Measurements from ENCODE around the gene EVC2.

EVC2 gene

GRCh38 chr4:5742968-5743367 lies 34.6 kb upstream of the EVC2 start:
- no peak overlapping the region for H2BK5ac ChIP-seq (ENCODE audit: low read length)
- no peak overlapping the region for H2BK15ac ChIP-seq (ENCODE audit: low read length)
- H4K8ac ChIP-seq (ENCODE audit: low read depth, low read length), result no peak overlapping the region
- H4K91ac ChIP-seq (ENCODE audit: low read depth, low read length, poor library complexity), result no peak overlapping the region
- no peaks in the 10 kb centered on the region for H3K27me3 ChIP-seq (ENCODE audit: control insufficient read depth in 3 of 3, insufficient read depth in 3 of 3, low read depth in 1 of 3, low read length in 3 of 3)
- H3K14ac ChIP-seq (ENCODE audit: low read length), result no peak overlapping the region
- no peaks in the 10 kb centered on the region for H3K79me1 ChIP-seq (ENCODE audit: low read depth, low read length)
- no peak overlapping the region for H2BK12ac ChIP-seq (ENCODE audit: low read length)
- H3K23ac ChIP-seq (ENCODE audit: low read depth, low read length, poor library complexity), result no peak overlapping the region
- H2AFZ ChIP-seq (ENCODE audit: low read length), result no peak overlapping the region
- H2BK120ac ChIP-seq (ENCODE audit: low read depth, low read length), result no peak overlapping the region
- no peak overlapping the region for H3K4ac ChIP-seq (ENCODE audit: low read length)
- H3K9me3 ChIP-seq (replicated peaks in 1 of 2; ENCODE audit: control insufficient read depth in 2 of 2, insufficient read depth in 1 of 2, low read depth in 1 of 2, low read length in 2 of 2), result peaks cover 5 to 15% of the 10 kb centered on the region in 2 donors
- no peak overlapping the region for H3K27ac ChIP-seq (replicated peaks; ENCODE audit: low read length)
- H3K9ac ChIP-seq (ENCODE audit: low read depth, low read length, poor library complexity), result no peak overlapping the region
- H2AK5ac ChIP-seq (ENCODE audit: low read depth, low read length), result no peak overlapping the region
- no peak overlapping the region for H3K4me3 ChIP-seq (ENCODE audit: low read length in 2 of 2)
- no peak overlapping the region for H3K18ac ChIP-seq (ENCODE audit: low read length)
- no peak for DNase-seq (ENCODE audit: low spot score)
- peaks cover 0 to 4% of the 10 kb centered on the region in 2 donors for H3K4me1 ChIP-seq (ENCODE audit: control insufficient read depth in 2 of 2, insufficient read depth in 1 of 2, low read depth in 1 of 2, low read length in 2 of 2)
- peaks cover 18 to 44% of the 10 kb centered on the region in 2 donors for H3K36me3 ChIP-seq (replicated peaks in 1 of 2; ENCODE audit: control insufficient read depth in 2 of 2, insufficient read depth in 2 of 2, low read length in 2 of 2)
- no peak overlapping the region for H3K4me2 ChIP-seq (ENCODE audit: insufficient read depth, low read length, poor library complexity, severe bottlenecking)
- no CpG with 5 or more reads among the region's 2 CpGs for WGBS, 2 donors (ENCODE audit: extremely low coverage in 2 of 2, insufficient read length in 2 of 2, insufficient replicate concordance in 1 of 2)

- no peak overlapping the region for H2AFZ ChIP-seq (ENCODE audit: low read length)
- no peak overlapping the region for H3K9ac ChIP-seq (ENCODE audit: low read depth, low read length, poor library complexity)
- no peak overlapping the region for H2BK120ac ChIP-seq (ENCODE audit: low read depth, low read length)
- H3K27me3 ChIP-seq (ENCODE audit: control insufficient read depth in 3 of 3, insufficient read depth in 3 of 3, low read depth in 1 of 3, low read length in 3 of 3), result no peaks in the 10 kb centered on the region
- H3K4me2 ChIP-seq (ENCODE audit: insufficient read depth, low read length, poor library complexity, severe bottlenecking), result no peak overlapping the region
- no peak overlapping the region for H3K18ac ChIP-seq (ENCODE audit: low read length)
- peaks cover 0 to 4% of the 10 kb centered on the region in 2 donors for H3K4me1 ChIP-seq (ENCODE audit: control insufficient read depth in 2 of 2, insufficient read depth in 1 of 2, low read depth in 1 of 2, low read length in 2 of 2)
- H2AK5ac ChIP-seq (ENCODE audit: low read depth, low read length), result no peak overlapping the region
- no peak overlapping the region for H3K4ac ChIP-seq (ENCODE audit: low read length)
- WGBS, 2 donors (ENCODE audit: extremely low coverage in 2 of 2, insufficient read length in 2 of 2, insufficient replicate concordance in 1 of 2), result no CpG with 5 or more reads among the region's 2 CpGs
- no peak overlapping the region for H4K8ac ChIP-seq (ENCODE audit: low read depth, low read length)
- H3K23ac ChIP-seq (ENCODE audit: low read depth, low read length, poor library complexity), result no peak overlapping the region
- H3K14ac ChIP-seq (ENCODE audit: low read length), result no peak overlapping the region
- H2BK12ac ChIP-seq (ENCODE audit: low read length), result no peak overlapping the region
- no peak overlapping the region for H4K91ac ChIP-seq (ENCODE audit: low read depth, low read length, poor library complexity)
- H2BK15ac ChIP-seq (ENCODE audit: low read length), result no peak overlapping the region
- no peak for DNase-seq (ENCODE audit: low spot score)
- no peaks in the 10 kb centered on the region for H3K79me1 ChIP-seq (ENCODE audit: low read depth, low read length)
- H3K9me3 ChIP-seq (replicated peaks in 1 of 2; ENCODE audit: control insufficient read depth in 2 of 2, insufficient read depth in 1 of 2, low read depth in 1 of 2, low read length in 2 of 2), result peaks cover 5 to 15% of the 10 kb centered on the region in 2 donors
- H3K36me3 ChIP-seq (replicated peaks in 1 of 2; ENCODE audit: control insufficient read depth in 2 of 2, insufficient read depth in 2 of 2, low read length in 2 of 2), result peaks cover 17 to 42% of the 10 kb centered on the region in 2 donors
- H3K4me3 ChIP-seq (ENCODE audit: low read length in 2 of 2), result no peak overlapping the region
- no peak overlapping the region for H3K27ac ChIP-seq (replicated peaks; ENCODE audit: low read length)
- no peak overlapping the region for H2BK5ac ChIP-seq (ENCODE audit: low read length)
These were observed 34.0 kb upstream of the EVC2 start for GRCh38 chr4:5742388-5742787.

- Histone ChIP-seq H2AFZ (ENCODE audit: low read length) (no peak overlapping the region), H3K23ac (ENCODE audit: low read depth, low read length, poor library complexity) (no peak overlapping the region), H3K4me3 (ENCODE audit: low read length in 2 of 2) (no peak overlapping the region), H3K4me1 (ENCODE audit: control insufficient read depth in 2 of 2, insufficient read depth in 1 of 2, low read depth in 1 of 2, low read length in 2 of 2) (no peaks in the 10 kb centered on the region), H3K9ac (ENCODE audit: low read depth, low read length, poor library complexity) (no peak overlapping the region), H3K9me3 (replicated peaks in 1 of 2; ENCODE audit: control insufficient read depth in 2 of 2, insufficient read depth in 1 of 2, low read depth in 1 of 2, low read length in 2 of 2) (peaks cover 1 to 9% of the 10 kb centered on the region in 2 donors), H3K4me2 (ENCODE audit: insufficient read depth, low read length, poor library complexity, severe bottlenecking) (no peak overlapping the region), H3K18ac (ENCODE audit: low read length) (no peak overlapping the region), H2BK15ac (ENCODE audit: low read length) (no peak overlapping the region), H3K79me1 (ENCODE audit: low read depth, low read length) (no peaks in the 10 kb centered on the region), H4K91ac (ENCODE audit: low read depth, low read length, poor library complexity) (no peak overlapping the region), H2BK5ac (ENCODE audit: low read length) (no peak overlapping the region), H3K14ac (ENCODE audit: low read length) (no peak overlapping the region), H3K27ac (replicated peaks; ENCODE audit: low read length) (no peak overlapping the region), H3K4ac (ENCODE audit: low read length) (no peak overlapping the region), H2AK5ac (ENCODE audit: low read depth, low read length) (no peak overlapping the region), H4K8ac (ENCODE audit: low read depth, low read length) (no peak overlapping the region), H2BK120ac (ENCODE audit: low read depth, low read length) (no peak overlapping the region), H2BK12ac (ENCODE audit: low read length) (no peak overlapping the region), H3K27me3 (ENCODE audit: control insufficient read depth in 3 of 3, insufficient read depth in 3 of 3, low read depth in 1 of 3, low read length in 3 of 3) (no peaks in the 10 kb centered on the region), H3K36me3 (replicated peaks in 1 of 2; ENCODE audit: control insufficient read depth in 2 of 2, insufficient read depth in 2 of 2, low read length in 2 of 2) (peaks cover 18 to 40% of the 10 kb centered on the region in 2 donors)
- no peak for DNase-seq (ENCODE audit: low spot score)
- WGBS, 2 donors (ENCODE audit: extremely low coverage in 2 of 2, insufficient read length in 2 of 2, insufficient replicate concordance in 1 of 2), result no CpG with 5 or more reads among the region's 2 CpGs
These were observed 29.7 kb upstream of the EVC2 start for GRCh38 chr4:5738061-5738460.

GRCh38 chr4:5735463-5735862 lies 27.1 kb upstream of the EVC2 start:
- Histone ChIP-seq H3K14ac (ENCODE audit: low read length) (no peak overlapping the region), H2AK5ac (ENCODE audit: low read depth, low read length) (no peak overlapping the region), H3K27me3 (ENCODE audit: control insufficient read depth in 3 of 3, insufficient read depth in 3 of 3, low read depth in 1 of 3, low read length in 3 of 3) (no peaks in the 10 kb centered on the region), H3K4ac (ENCODE audit: low read length) (no peak overlapping the region), H2BK5ac (ENCODE audit: low read length) (no peak overlapping the region), H3K9me3 (replicated peaks in 1 of 2; ENCODE audit: control insufficient read depth in 2 of 2, insufficient read depth in 1 of 2, low read depth in 1 of 2, low read length in 2 of 2) (no peaks in the 10 kb centered on the region), H3K23ac (ENCODE audit: low read depth, low read length, poor library complexity) (no peak overlapping the region), H2BK15ac (ENCODE audit: low read length) (no peak overlapping the region), H4K8ac (ENCODE audit: low read depth, low read length) (no peak overlapping the region), H2BK120ac (ENCODE audit: low read depth, low read length) (no peak overlapping the region), H3K79me1 (ENCODE audit: low read depth, low read length) (no peaks in the 10 kb centered on the region), H3K4me3 (ENCODE audit: low read length in 2 of 2) (no peak overlapping the region), H2BK12ac (ENCODE audit: low read length) (no peak overlapping the region), H3K36me3 (replicated peaks in 1 of 2; ENCODE audit: control insufficient read depth in 2 of 2, insufficient read depth in 2 of 2, low read length in 2 of 2) (peaks cover 12 to 44% of the 10 kb centered on the region in 2 donors), H3K9ac (ENCODE audit: low read depth, low read length, poor library complexity) (no peak overlapping the region), H3K4me2 (ENCODE audit: insufficient read depth, low read length, poor library complexity, severe bottlenecking) (no peak overlapping the region), H3K18ac (ENCODE audit: low read length) (no peak overlapping the region), H3K27ac (replicated peaks; ENCODE audit: low read length) (no peak overlapping the region), H3K4me1 (ENCODE audit: control insufficient read depth in 2 of 2, insufficient read depth in 1 of 2, low read depth in 1 of 2, low read length in 2 of 2) (no peaks in the 10 kb centered on the region), H2AFZ (ENCODE audit: low read length) (no peak overlapping the region), H4K91ac (ENCODE audit: low read depth, low read length, poor library complexity) (no peak overlapping the region)
- no CpG with 5 or more reads among the region's 3 CpGs for WGBS, 2 donors (ENCODE audit: extremely low coverage in 2 of 2, insufficient read length in 2 of 2, insufficient replicate concordance in 1 of 2)
- DNase-seq (ENCODE audit: low spot score), result no peak

Data from neuronal stem cell (in vitro differentiated cells).